ENCODE results near the gene TCP11. TPM values are rescaled to one million over a fixed set of nuclear protein-coding genes. Genes with fewer than 3 reads are reported as not detected.

Gene TCP11
- polyA plus RNA-seq, 1 of the 3 experiments (the other 2 are of a cell fraction): 0.16 TPM

- Histone ChIP-seq H3K9me3 (no peaks in the 10 kb centered on the region), H3K27ac (ENCODE audit: low read depth in 2 of 2, low read length in 1 of 2) (peak overlapping the region in 1 of 2 experiments; percentile 29; a peak in 1 of 4 replicates), H3K27me3 (ENCODE audit: insufficient read depth) (no peaks in the 10 kb centered on the region), H3K9ac (no peak overlapping the region), H2AFZ (ENCODE audit: low read depth) (peak overlapping the region; percentile 54; the same call in 1 of the 2 replicates), H3K36me3 (replicated peaks in 1 of 2; ENCODE audit: control insufficient read depth in 1 of 2, insufficient read depth in 2 of 2, low read length in 1 of 2) (no peaks in the 10 kb centered on the region), H4K20me1 (ENCODE audit: insufficient read depth) (no peaks in the 10 kb centered on the region), H3K79me2 (ENCODE audit: insufficient read depth) (no peaks in the 10 kb centered on the region), H3K4me2 (peak overlapping the region; percentile 2; the same call in 1 of the 2 replicates), H3K9me2 (no peaks in the 10 kb centered on the region), H3K4me1 (ENCODE audit: control insufficient read depth in 1 of 2, insufficient read depth in 2 of 2, low read depth in 1 of 2, low read length in 1 of 2) (peaks cover 0 to 19% of the 10 kb centered on the region in 2 experiments; a peak in 2 of 4 replicates), H3K4me3 (ENCODE audit: low read depth in 2 of 2, low read length in 1 of 2) (no peak overlapping the region), H3F3A (replicated peaks; ENCODE audit: insufficient read depth) (peaks cover 19% of the 10 kb centered on the region)
- CTCF ChIA-PET: interaction anchor here (1.0 to 1.2 kb wide), 2 partner anchors 16 to 39 kb away, joined by 3 read pairs; no protein-coding TSS in a partner anchor
- POLR2A ChIA-PET: no interaction called here
- DNase-seq: no peak
- 18% methylated on average over 3 of the region's 6 CpGs for WGBS (ENCODE audit: low lambda C conversion rate)
- TF ChIP-seq IRF3 (IDR thresholded peaks at IDR 0.05; ENCODE audit: low read depth, low read length) (no peak), PBX3 (IDR thresholded peaks at IDR 0.05) (peak; percentile 53; the same call in 1 of the 2 replicates)
Observed at GRCh38 chr6:35185302-35185681, 44.2 kb upstream of the TCP11 start.

- no peak overlapping the region for H3K4me3 ChIP-seq (ENCODE audit: low read depth in 2 of 2, low read length in 1 of 2)
- H3K9ac ChIP-seq: no peak overlapping the region
- ChIA-PET POLR2A (no interaction called here), CTCF (interaction anchor here (0.6 to 1.2 kb wide), 5 partner anchors 17 to 56 kb away, joined by 3 to 4 read pairs (median 3); no protein-coding TSS in a partner anchor)
- no peaks in the 10 kb centered on the region for H3K79me2 ChIP-seq (ENCODE audit: insufficient read depth)
- no peaks in the 10 kb centered on the region for H4K20me1 ChIP-seq (ENCODE audit: insufficient read depth)
- H3K27me3 ChIP-seq (ENCODE audit: insufficient read depth): no peaks in the 10 kb centered on the region
- WGBS (ENCODE audit: low lambda C conversion rate): 64% methylated on average over 9 of the region's 9 CpGs
- peak overlapping the region; percentile 54; the same call in 1 of the 2 replicates for H2AFZ ChIP-seq (ENCODE audit: low read depth)
- H3K36me3 ChIP-seq (replicated peaks in 1 of 2; ENCODE audit: control insufficient read depth in 1 of 2, insufficient read depth in 2 of 2, low read length in 1 of 2): no peaks in the 10 kb centered on the region
- H3K9me3 ChIP-seq: no peaks in the 10 kb centered on the region
- no peak for DNase-seq
- H3K4me2 ChIP-seq: peak overlapping the region; percentile 2; the same call in 1 of the 2 replicates
- H3F3A ChIP-seq (replicated peaks; ENCODE audit: insufficient read depth): peaks cover 19% of the 10 kb centered on the region
- H3K4me1 ChIP-seq (ENCODE audit: control insufficient read depth in 1 of 2, insufficient read depth in 2 of 2, low read depth in 1 of 2, low read length in 1 of 2): peaks cover 0 to 19% of the 10 kb centered on the region in 2 experiments; a peak in 2 of 4 replicates
- no peaks in the 10 kb centered on the region for H3K9me2 ChIP-seq
- H3K27ac ChIP-seq (ENCODE audit: low read depth in 2 of 2, low read length in 1 of 2): peak overlapping the region in 1 of 2 experiments; percentile 29; a peak in 1 of 4 replicates
- no peak for TF ChIP-seq SIN3A (IDR thresholded peaks at IDR 0.05; ENCODE audit: borderline replicate concordance, low read depth, low read length)
- no peak for TF ChIP-seq CHD2 (IDR thresholded peaks at IDR 0.05; ENCODE audit: low read length, partially characterized antibody)
- no peak for TF ChIP-seq POLR2AphosphoS5 (IDR thresholded peaks at IDR 0.05; ENCODE audit: low read depth, low read length)
- TF ChIP-seq TEAD4 (IDR thresholded peaks at IDR 0.05; ENCODE audit: borderline replicate concordance, insufficient read depth): no peak
- TF ChIP-seq ELF1 (IDR thresholded peaks at IDR 0.05): no peak
- no peak for TF ChIP-seq ZBTB33 (IDR thresholded peaks at IDR 0.05; ENCODE audit: borderline replicate concordance, low read depth)
- no peak for TF ChIP-seq GABPA (IDR thresholded peaks at IDR 0.05; ENCODE audit: low read depth)
- no peak for TF ChIP-seq RFX5 (IDR thresholded peaks at IDR 0.05; ENCODE audit: low read length)
- TF ChIP-seq EZH2phosphoT487 (IDR thresholded peaks at IDR 0.05; ENCODE audit: borderline replicate concordance, low read depth): no peak
- no peak for TF ChIP-seq USF1 (IDR thresholded peaks at IDR 0.05; ENCODE audit: borderline replicate concordance, low read depth)
- TF ChIP-seq MXI1 (IDR thresholded peaks at IDR 0.05; ENCODE audit: low read depth, low read length): no peak
- TF ChIP-seq JUND (IDR thresholded peaks at IDR 0.05): no peak
- TF ChIP-seq IRF3 (IDR thresholded peaks at IDR 0.05; ENCODE audit: low read depth, low read length): no peak
- TF ChIP-seq PBX3 (IDR thresholded peaks at IDR 0.05): no peak
- no peak for TF ChIP-seq USF2 (IDR thresholded peaks at IDR 0.05; ENCODE audit: borderline replicate concordance, low read depth, low read length)
- TF ChIP-seq NFIC (IDR thresholded peaks at IDR 0.05; ENCODE audit: borderline replicate concordance): no peak
Observed at GRCh38 chr6:35184580-35185301, 43.6 kb upstream of the TCP11 start.

All from SK-N-SH (cell line).